Neural cell (in vitro differentiated cells): ENCODE data around the gene ACSM3.

Source experiments
- EP300 ChIP-seq: fragments of 450-650 bp; conservative IDR thresholded peaks from 2 replicates; pipeline ENCODE4 v1.6.1; 2014; ENCODE audit warnings: antibody characterized with exemption, mild to moderate bottlenecking, moderate library complexity; ENCODE audit not compliant: poor library complexity, severe bottlenecking
- EZH2 ChIP-seq: fragments of 200-600, 300-800 bp; shearing (Covaris generic), sonication (generic); IDR thresholded peaks from 2 replicates; pipeline ENCODE4 v1.6.1; 2014; ENCODE audit warnings: antibody characterized with exemption, low read length, borderline replicate concordance, mild to moderate bottlenecking; ENCODE audit not compliant: insufficient read depth, poor library complexity, severe bottlenecking
- MXI1 ChIP-seq: fragments of 450-650 bp; conservative IDR thresholded peaks from 2 replicates; pipeline ENCODE4 v1.6.1; 2014; ENCODE audit warnings: antibody characterized with exemption, mild to moderate bottlenecking; ENCODE audit not compliant: poor library complexity, severe bottlenecking
- POLR2AphosphoS5 ChIP-seq: IDR thresholded peaks from 2 replicates; pipeline ENCODE4 v1.6.1; 2012
- RAD21 ChIP-seq: fragments of 450-650 bp; conservative IDR thresholded peaks from 2 replicates; pipeline ENCODE4 v1.6.1; 2014; ENCODE audit warnings: antibody characterized with exemption, mild to moderate bottlenecking, moderate library complexity
- TAF1 ChIP-seq: IDR thresholded peaks from 2 replicates; pipeline ENCODE4 v1.6.1; 2012; ENCODE audit warnings: low read depth
- TF ChIP-seq, protein P1 (sequence below): IDR thresholded peaks from 2 replicates; pipeline ENCODE4 v1.6.1; 2012; ENCODE audit warnings: borderline replicate concordance
- TF ChIP-seq, protein P2 (sequence below): fragments of 450-650 bp; IDR thresholded peaks from 2 replicates; pipeline ENCODE4 v1.5.1; 2014; ENCODE audit warnings: antibody characterized with exemption, mild to moderate bottlenecking, moderate library complexity; ENCODE audit not compliant: poor library complexity, severe bottlenecking

DNA sequence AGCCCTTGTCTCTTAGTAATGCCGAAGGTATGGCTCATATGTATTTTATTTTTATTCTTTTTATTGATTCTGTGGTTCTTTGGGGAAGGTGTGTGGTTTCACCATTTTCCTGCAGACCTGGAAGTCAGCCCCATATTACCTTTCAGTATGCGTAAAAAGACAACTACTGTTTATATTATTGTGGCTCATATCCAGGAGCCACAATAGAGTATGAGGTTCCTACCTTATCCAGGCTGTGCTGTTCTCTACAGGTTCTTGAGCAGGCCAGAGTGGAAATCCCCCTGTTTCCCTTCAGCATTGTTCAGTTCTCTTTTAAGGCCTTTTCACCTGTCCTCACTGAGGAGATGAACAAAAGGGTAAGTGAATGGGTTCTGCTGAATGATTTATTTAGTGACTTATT lies 75.7 kb downstream of the ACSM3 start:
- TF ChIP-seq, protein P1, sequence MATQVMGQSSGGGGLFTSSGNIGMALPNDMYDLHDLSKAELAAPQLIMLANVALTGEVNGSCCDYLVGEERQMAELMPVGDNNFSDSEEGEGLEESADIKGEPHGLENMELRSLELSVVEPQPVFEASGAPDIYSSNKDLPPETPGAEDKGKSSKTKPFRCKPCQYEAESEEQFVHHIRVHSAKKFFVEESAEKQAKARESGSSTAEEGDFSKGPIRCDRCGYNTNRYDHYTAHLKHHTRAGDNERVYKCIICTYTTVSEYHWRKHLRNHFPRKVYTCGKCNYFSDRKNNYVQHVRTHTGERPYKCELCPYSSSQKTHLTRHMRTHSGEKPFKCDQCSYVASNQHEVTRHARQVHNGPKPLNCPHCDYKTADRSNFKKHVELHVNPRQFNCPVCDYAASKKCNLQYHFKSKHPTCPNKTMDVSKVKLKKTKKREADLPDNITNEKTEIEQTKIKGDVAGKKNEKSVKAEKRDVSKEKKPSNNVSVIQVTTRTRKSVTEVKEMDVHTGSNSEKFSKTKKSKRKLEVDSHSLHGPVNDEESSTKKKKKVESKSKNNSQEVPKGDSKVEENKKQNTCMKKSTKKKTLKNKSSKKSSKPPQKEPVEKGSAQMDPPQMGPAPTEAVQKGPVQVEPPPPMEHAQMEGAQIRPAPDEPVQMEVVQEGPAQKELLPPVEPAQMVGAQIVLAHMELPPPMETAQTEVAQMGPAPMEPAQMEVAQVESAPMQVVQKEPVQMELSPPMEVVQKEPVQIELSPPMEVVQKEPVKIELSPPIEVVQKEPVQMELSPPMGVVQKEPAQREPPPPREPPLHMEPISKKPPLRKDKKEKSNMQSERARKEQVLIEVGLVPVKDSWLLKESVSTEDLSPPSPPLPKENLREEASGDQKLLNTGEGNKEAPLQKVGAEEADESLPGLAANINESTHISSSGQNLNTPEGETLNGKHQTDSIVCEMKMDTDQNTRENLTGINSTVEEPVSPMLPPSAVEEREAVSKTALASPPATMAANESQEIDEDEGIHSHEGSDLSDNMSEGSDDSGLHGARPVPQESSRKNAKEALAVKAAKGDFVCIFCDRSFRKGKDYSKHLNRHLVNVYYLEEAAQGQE, result no peak
- no peak for TF ChIP-seq RAD21
- no peak for TF ChIP-seq POLR2AphosphoS5
- no peak for TF ChIP-seq EP300
- TF ChIP-seq, protein P2, sequence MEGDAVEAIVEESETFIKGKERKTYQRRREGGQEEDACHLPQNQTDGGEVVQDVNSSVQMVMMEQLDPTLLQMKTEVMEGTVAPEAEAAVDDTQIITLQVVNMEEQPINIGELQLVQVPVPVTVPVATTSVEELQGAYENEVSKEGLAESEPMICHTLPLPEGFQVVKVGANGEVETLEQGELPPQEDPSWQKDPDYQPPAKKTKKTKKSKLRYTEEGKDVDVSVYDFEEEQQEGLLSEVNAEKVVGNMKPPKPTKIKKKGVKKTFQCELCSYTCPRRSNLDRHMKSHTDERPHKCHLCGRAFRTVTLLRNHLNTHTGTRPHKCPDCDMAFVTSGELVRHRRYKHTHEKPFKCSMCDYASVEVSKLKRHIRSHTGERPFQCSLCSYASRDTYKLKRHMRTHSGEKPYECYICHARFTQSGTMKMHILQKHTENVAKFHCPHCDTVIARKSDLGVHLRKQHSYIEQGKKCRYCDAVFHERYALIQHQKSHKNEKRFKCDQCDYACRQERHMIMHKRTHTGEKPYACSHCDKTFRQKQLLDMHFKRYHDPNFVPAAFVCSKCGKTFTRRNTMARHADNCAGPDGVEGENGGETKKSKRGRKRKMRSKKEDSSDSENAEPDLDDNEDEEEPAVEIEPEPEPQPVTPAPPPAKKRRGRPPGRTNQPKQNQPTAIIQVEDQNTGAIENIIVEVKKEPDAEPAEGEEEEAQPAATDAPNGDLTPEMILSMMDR, result no peak
- no peak for TF ChIP-seq MXI1
- TF ChIP-seq TAF1, result no peak
- TF ChIP-seq EZH2, result no peak
